ENCODE data around the gene SNN.

Gene SNN

GRCh38 chr16:11630046-11630767 lies 38.0 kb upstream of the SNN start:
- ATAC-seq (peak; percentile 38), DNase-seq (no peak)
- Mint-ChIP-seq H3K27me3 (no peaks in the 10 kb centered on the region), H3K4me3 (no peak overlapping the region), H3K4me1 (peaks cover 45% of the 10 kb centered on the region), H3K9me3 (no peaks in the 10 kb centered on the region), H3K27ac (no peak overlapping the region)

- no peak overlapping the region for H3K27ac Mint-ChIP-seq
- H3K9me3 Mint-ChIP-seq = no peaks in the 10 kb centered on the region
- H3K4me1 Mint-ChIP-seq = peaks cover 40% of the 10 kb centered on the region
- H3K27me3 Mint-ChIP-seq = no peaks in the 10 kb centered on the region
- ATAC-seq (no peak), DNase-seq (no peak)
- H3K4me3 Mint-ChIP-seq = no peak overlapping the region
Observed at GRCh38 chr16:11630768-11631056, 37.5 kb upstream of the SNN start.

GRCh38 chr16:11631214-11631613 lies 37.0 kb upstream of the SNN start:
- H3K4me3 Mint-ChIP-seq = no peak overlapping the region
- H3K27me3 Mint-ChIP-seq = no peaks in the 10 kb centered on the region
- DNase-seq = no peak
- no peaks in the 10 kb centered on the region for H3K9me3 Mint-ChIP-seq
- no peak for ATAC-seq
- peaks cover 38% of the 10 kb centered on the region for H3K4me1 Mint-ChIP-seq
- no peak overlapping the region for H3K27ac Mint-ChIP-seq

- Mint-ChIP-seq H3K27me3 (no peaks in the 10 kb centered on the region), H3K4me1 (peaks cover 38% of the 10 kb centered on the region), H3K4me3 (no peak overlapping the region), H3K27ac (no peak overlapping the region), H3K9me3 (no peaks in the 10 kb centered on the region)
- ATAC-seq = no peak
- DNase-seq = no peak
Observed at GRCh38 chr16:11632455-11632939, 35.8 kb upstream of the SNN start.

- ATAC-seq = no peak
- no peak for DNase-seq
- peaks cover 36% of the 10 kb centered on the region for H3K4me1 Mint-ChIP-seq
- H3K9me3 Mint-ChIP-seq = no peaks in the 10 kb centered on the region
- no peak overlapping the region for H3K4me3 Mint-ChIP-seq
- no peak overlapping the region for H3K27ac Mint-ChIP-seq
- no peaks in the 10 kb centered on the region for H3K27me3 Mint-ChIP-seq
Observed at GRCh38 chr16:11633113-11633512, 35.1 kb upstream of the SNN start.

GRCh38 chr16:11634312-11634711 lies 33.9 kb upstream of the SNN start:
- no peak overlapping the region for H3K4me3 Mint-ChIP-seq
- DNase-seq (no peak), ATAC-seq (no peak)
- no peaks in the 10 kb centered on the region for H3K27me3 Mint-ChIP-seq
- no peak overlapping the region for H3K27ac Mint-ChIP-seq
- H3K4me1 Mint-ChIP-seq = peaks cover 27% of the 10 kb centered on the region
- H3K9me3 Mint-ChIP-seq = no peaks in the 10 kb centered on the region

- ATAC-seq = no peak
- no peak for DNase-seq
- Mint-ChIP-seq H3K4me3 (no peak overlapping the region), H3K9me3 (no peaks in the 10 kb centered on the region), H3K27me3 (no peaks in the 10 kb centered on the region), H3K27ac (no peak overlapping the region), H3K4me1 (peaks cover 19% of the 10 kb centered on the region)
Observed at GRCh38 chr16:11635113-11635652, 33.1 kb upstream of the SNN start.

GRCh38 chr16:11635679-11636171 lies 32.5 kb upstream of the SNN start:
- no peak overlapping the region for H3K4me3 Mint-ChIP-seq
- H3K4me1 Mint-ChIP-seq = peaks cover 19% of the 10 kb centered on the region
- DNase-seq (no peak), ATAC-seq (no peak)
- no peak overlapping the region for H3K27ac Mint-ChIP-seq
- no peaks in the 10 kb centered on the region for H3K27me3 Mint-ChIP-seq
- H3K9me3 Mint-ChIP-seq = no peaks in the 10 kb centered on the region

- Mint-ChIP-seq H3K27me3 (no peaks in the 10 kb centered on the region), H3K27ac (no peak overlapping the region), H3K9me3 (no peaks in the 10 kb centered on the region), H3K4me1 (peaks cover 23% of the 10 kb centered on the region), H3K4me3 (no peak overlapping the region)
- DNase-seq (no peak), ATAC-seq (no peak)
Observed at GRCh38 chr16:11636172-11636721, 32.0 kb upstream of the SNN start.

- no peaks in the 10 kb centered on the region for H3K9me3 Mint-ChIP-seq
- peaks cover 28% of the 10 kb centered on the region for H3K4me1 Mint-ChIP-seq
- H3K27ac Mint-ChIP-seq = no peak overlapping the region
- no peaks in the 10 kb centered on the region for H3K27me3 Mint-ChIP-seq
- no peak for DNase-seq
- ATAC-seq = no peak
- H3K4me3 Mint-ChIP-seq = no peak overlapping the region
Observed at GRCh38 chr16:11637320-11637719, 30.9 kb upstream of the SNN start.

- ATAC-seq (no peak), DNase-seq (no peak)
- Mint-ChIP-seq H3K27ac (no peak overlapping the region), H3K4me1 (peaks cover 35% of the 10 kb centered on the region), H3K27me3 (no peaks in the 10 kb centered on the region), H3K9me3 (no peaks in the 10 kb centered on the region), H3K4me3 (no peak overlapping the region)
Observed at GRCh38 chr16:11638140-11638539, 30.1 kb upstream of the SNN start.

- Mint-ChIP-seq H3K27ac (no peak overlapping the region), H3K4me3 (no peak overlapping the region), H3K4me1 (peaks cover 28% of the 10 kb centered on the region), H3K9me3 (no peaks in the 10 kb centered on the region), H3K27me3 (no peaks in the 10 kb centered on the region)
- no peak for ATAC-seq
- DNase-seq = no peak
Observed at GRCh38 chr16:11639008-11639562, 29.2 kb upstream of the SNN start.

GRCh38 chr16:11639925-11640899 lies 28.0 kb upstream of the SNN start:
- no peak overlapping the region for H3K27ac Mint-ChIP-seq
- H3K9me3 Mint-ChIP-seq = no peaks in the 10 kb centered on the region
- H3K4me3 Mint-ChIP-seq = no peak overlapping the region
- DNase-seq (no peak), ATAC-seq (no peak)
- peaks cover 23% of the 10 kb centered on the region for H3K4me1 Mint-ChIP-seq
- H3K27me3 Mint-ChIP-seq = no peaks in the 10 kb centered on the region

- Mint-ChIP-seq H3K9me3 (no peaks in the 10 kb centered on the region), H3K27ac (peak overlapping the region in 1 of 2 donors; percentile 54), H3K4me1 (peaks cover 23% of the 10 kb centered on the region), H3K4me3 (no peak overlapping the region), H3K27me3 (no peaks in the 10 kb centered on the region)
- DNase-seq (peak; percentile 29), ATAC-seq (peak; percentile 64)
Observed at GRCh38 chr16:11640987-11641817, 27.1 kb upstream of the SNN start.

- Mint-ChIP-seq H3K4me1 (peaks cover 23% of the 10 kb centered on the region), H3K27me3 (no peaks in the 10 kb centered on the region), H3K27ac (no peak overlapping the region), H3K4me3 (no peak overlapping the region), H3K9me3 (no peaks in the 10 kb centered on the region)
- DNase-seq (no peak), ATAC-seq (no peak)
Observed at GRCh38 chr16:11642765-11643116, 25.5 kb upstream of the SNN start.
